ENCODE measurements around the gene KPRP.

DNA sequence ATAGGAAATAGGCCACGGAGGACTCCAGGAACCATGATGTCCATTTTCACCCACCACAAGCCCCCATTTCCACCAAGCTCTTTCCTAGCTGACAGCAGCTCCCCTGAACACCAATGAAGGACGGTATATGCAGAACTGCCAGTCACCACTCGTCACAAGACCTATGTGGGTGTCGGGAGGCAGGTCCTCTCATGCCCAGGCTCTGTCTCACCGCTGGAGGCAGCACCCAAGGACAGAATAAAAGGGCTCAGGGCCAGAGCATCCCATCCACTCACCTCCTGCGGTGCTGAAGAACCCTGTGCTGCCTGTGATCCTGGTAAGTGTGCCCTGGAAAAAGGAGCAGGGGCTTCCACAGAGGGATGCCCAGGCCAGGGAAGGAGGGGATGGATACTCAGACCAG is 17.1 kb downstream of the KPRP start, which contains the start of gene LCE1F:
- TF ChIP-seq CTCF (IDR thresholded peaks at IDR 0.05), result no peak
- no peak for TF ChIP-seq POLR2A (IDR thresholded peaks at IDR 0.05)

Data from vagina (tissue), 2 donors.